Stimulated activated CD4-positive, alpha-beta T cell treated with anti-CD3 and anti-CD28 coated beads, Interleukin-15, amount 100 ng/mL, for 48 hours (primary cell): ENCODE measurements around the gene TRIM45.
A peak's percentile ranks its signal among the peaks of the same experiment; 100 is the strongest.

Source experiments
- DNase-seq, 2 donors: peaks; one replicate each; pipeline ENCODE4 v3.0.0-alpha.2; 2020; ENCODE audit warnings: low read depth in 2 of 2

Gene TRIM45

DNA sequence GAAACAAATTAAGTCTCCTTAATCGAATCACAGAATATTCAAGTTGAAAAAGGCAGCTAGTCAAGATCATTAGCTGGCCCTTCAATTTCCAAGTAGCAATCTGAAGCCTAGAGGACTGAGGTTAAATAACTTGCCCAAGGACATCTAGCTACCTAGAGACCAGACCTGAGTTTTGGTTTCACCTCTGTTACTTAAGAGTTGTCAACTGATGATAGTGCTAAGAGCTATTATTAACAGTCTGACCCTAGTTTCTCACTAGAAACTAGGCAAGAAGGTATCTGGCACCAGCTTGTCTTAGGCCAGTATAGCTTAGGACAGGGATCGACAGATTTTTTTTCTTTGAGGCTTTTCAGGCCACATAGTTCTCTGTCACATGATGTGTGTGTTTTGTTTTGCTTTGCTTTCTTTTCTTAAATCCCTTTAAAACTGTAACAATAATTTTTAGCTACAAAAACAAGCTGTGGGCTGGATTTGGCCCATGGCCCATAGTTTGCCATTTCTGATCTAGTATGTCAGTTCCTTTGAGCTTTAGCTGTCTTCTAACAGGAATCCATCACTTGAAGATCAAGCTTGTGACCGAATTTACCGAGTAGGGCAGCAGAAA is 23.2 kb downstream of the TRIM45 start:
- DNase-seq = no peak

GRCh38 chr1:117097443-117097842 is 24.1 kb downstream of the TRIM45 start:
- DNase-seq = no peak

GRCh38 chr1:117096951-117097408 is 24.6 kb downstream of the TRIM45 start:
- DNase-seq = no peak

GRCh38 chr1:117094841-117095604 is 26.5 kb downstream of the TRIM45 start:
- DNase-seq = no peak

- no peak for DNase-seq
Observed at GRCh38 chr1:117093870-117094621, 27.5 kb downstream of the TRIM45 start.

DNA sequence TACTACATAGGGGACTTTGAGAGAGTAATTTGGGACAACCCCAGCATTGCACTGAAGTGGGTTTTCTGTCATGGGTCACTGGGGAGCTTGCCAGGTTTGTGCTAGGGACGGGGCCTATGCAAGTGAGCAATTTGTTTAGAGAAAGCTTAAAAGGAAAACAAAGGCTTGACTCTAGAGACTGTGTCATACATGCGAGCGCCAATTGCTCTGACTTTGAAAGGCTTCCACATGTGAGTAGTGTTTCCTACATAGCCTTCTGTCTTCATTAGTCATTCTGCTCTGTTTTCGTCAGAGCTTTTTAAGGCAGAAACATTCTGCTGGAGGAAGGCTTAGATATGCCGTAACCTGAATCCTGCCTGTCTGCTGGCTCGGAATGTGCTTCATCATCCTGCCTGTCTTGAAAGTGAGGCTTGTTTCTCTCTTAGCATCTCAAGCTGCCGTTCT is 28.4 kb downstream of the TRIM45 start:
- no peak for DNase-seq

DNA sequence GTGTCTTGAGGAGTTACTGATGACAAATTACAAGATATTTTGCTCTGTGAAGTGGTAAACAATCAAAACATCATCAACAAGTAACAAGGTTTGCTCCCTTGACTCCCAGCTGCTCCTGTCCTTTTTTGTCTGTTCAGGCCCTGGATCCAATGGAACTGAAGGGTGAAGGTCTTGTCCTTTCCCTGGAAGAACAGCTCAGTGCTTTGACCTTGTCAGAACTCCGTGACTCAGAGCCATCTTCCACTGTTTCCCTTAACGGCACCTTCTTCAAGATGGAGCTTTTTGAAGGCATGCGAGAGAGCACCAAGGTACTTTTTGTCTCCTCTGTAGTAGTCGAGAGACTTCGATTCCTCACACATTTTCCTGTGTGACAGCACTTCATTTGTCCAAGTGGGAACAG is 29.0 kb downstream of the TRIM45 start:
- DNase-seq = no peak

GRCh38 chr1:117089996-117090395 is 31.6 kb downstream of the TRIM45 start:
- DNase-seq = no peak

- no peak for DNase-seq
Observed at GRCh38 chr1:117087686-117088085, 33.9 kb downstream of the TRIM45 start.

DNA sequence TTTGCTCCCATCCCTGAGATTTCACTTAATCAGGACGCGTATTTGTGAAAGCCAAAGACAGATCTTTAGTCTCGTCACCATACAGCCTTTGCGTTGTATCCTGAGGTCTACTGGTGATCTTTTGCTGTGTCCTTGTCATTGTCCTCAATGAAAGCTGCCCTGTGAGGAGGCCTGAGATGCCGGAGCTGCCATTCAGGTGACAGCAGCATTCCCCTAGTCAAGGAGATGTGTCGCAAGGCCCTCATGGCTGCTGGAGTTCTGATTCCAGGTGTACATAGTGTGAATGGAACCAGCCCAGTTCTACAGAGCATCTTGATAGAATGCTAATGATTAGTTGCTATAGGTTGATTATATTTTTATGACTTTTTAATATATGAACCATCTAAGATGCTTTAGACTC is 37.3 kb downstream of the TRIM45 start:
- no peak for DNase-seq

GRCh38 chr1:117079737-117080136 is 41.8 kb downstream of the TRIM45 start:
- no peak for DNase-seq

DNA sequence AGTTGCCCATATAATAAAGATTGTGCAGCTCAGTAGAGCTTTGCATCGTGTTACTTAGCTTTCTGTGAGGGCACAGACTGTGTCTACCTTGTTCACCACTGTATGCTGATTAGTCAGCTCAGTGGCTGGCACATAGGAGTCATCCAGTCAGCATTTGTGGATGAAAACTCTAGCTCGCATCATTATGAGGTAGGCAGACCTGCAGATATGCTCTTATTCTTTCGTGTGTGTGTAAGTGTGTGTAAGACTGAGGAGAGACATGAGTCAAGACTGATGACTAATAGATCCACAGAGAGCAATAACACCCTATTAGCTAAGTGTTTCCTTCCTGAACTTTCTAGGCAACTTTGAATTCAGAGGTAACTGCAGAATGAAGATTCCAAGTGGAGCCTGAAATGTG is 44.3 kb downstream of the TRIM45 start:
- DNase-seq = peak in 1 of 2 donors; percentile 58

DNA sequence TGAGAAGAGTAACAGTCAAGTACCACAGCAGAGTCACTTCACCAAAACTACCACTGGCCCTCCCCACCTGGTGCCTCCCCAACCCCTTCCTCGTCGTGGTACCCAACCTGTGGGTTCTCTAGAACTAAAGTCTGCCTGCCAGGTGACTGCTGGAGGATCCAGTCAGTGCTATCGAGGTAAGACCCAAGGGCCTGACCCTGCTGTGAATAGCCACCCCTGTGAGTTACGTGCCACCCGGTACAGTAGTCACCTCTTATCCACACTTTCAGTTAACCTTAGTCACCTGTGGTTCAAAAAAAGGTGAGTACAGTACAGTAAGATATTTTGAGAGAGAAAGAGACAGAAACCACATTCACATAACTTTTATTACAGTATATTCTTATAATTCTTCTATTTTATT is 44.9 kb downstream of the TRIM45 start:
- DNase-seq = no peak

DNA sequence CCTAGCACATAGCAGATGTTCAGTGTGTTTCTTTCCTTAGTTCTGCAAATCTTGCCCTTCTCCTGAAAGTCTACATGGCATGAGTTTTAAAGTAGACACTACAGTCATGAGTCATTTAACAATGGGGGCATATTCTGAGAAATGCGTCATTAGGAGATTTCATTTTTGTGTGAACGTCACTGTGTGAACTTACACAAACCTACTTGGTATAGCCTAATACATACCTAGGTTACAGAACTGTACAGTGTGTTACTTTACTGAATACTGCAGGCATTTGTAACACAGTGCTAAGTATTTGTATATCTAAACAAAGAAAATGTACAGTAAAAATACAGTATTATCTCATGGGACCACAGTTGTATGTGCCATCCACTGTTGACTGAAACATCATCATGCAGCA is 51.4 kb downstream of the TRIM45 start:
- no peak for DNase-seq

DNA sequence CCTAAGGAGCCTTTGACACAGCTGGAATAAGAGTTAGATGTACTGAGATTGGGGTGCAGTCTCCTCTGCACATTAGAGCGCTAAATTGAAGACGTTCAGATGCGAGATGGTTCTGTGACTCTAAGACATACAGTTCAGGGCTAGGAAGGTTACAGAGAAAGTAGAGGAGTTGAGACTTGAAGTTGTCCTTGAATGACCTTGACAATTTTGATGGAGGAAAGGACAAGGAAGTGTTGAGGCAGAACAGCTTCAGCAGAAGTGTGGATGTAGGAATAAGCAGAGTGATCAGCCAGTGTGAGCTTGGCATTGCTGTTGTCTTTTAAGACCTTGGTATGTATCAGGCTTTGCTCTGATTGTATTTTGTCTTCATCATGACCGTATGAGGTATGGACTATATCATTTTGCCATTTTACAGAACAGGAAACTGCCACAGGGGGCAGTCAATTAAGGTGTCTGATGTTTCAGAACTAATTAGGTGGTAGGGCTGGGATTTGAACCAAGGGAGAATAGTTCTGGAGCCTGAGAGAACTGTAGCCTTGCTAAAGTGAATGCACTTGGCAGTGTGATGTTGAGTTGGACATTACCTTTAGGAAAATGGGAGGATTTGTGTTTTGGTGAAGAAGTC is 52.2 kb downstream of the TRIM45 start:
- no peak for DNase-seq

GRCh38 chr1:117068580-117068979 is 53.0 kb downstream of the TRIM45 start:
- no peak for DNase-seq

DNA sequence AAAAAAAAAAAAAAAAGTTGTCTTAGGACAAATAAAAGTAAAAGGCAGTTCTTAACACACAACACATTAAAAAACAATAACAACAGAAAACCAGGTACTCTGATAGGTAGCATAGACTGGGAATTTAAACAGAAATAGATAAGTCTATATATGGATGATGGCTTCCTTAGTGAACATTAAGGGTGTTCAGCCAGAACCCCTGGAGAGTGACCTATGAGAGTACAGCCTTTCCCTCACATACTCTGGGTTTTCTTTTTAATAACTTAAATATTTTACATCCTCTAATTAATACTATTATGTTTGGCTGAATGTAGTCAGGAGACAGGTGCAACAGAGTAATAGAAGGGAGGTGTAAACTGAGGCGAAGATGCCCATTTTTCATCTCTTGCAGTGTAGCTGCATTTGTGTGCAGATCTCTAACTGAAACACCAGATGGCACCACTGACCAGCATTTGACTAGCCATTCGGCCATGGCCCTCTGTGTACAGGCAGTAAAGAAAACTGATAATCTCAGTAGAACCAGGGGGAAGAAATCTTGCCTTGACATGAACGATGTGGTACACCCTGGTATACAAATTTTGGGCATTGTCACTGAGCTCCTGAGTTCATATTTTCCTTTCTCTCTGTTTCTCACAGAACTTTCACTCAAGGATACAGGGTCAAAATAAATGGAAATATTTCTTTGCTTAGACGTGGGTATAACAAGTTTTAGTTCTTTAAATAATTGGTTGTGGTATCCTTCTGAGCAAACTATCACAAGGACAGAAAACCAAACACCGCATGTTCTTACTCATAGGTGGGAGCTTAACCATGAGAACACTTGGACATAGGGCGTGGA is 53.8 kb downstream of the TRIM45 start:
- no peak for DNase-seq

DNA sequence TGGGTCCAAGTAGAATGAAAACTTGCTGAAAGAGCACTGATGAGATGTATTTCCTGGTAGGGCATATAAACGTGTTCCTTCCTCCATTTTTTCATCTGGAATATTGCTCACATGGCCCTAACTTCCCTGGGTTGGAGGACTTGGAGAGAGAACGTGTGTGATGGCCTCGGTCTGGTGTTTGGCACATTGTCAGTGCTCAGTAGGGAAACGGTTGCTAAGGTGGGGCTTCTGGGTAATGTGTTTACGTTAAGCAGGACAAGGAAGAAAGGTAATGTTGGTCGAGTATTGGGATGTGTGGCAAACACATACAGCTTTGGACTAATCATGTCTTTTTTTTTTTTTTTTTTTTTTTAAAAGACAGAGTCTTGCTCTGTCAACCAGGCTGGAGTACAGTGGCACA is 55.2 kb downstream of the TRIM45 start:
- no peak for DNase-seq

- no peak for DNase-seq
Observed at GRCh38 chr1:117061986-117062415, 59.5 kb downstream of the TRIM45 start.
